ENCODE data around the gene GRIN2B. TPM values are rescaled to one million over a fixed set of nuclear protein-coding genes. Genes with fewer than 3 reads are reported as not detected.

GRIN2B gene
- total RNA-seq, 1 experiment from 2014 or later, result not detected

- POLR2A ChIA-PET (ENCODE audit: low non-redundant PET), result no interaction called here
- H3K4me3 ChIP-seq (ENCODE audit: low read depth, low read length, poor library complexity, severe bottlenecking), result no peak overlapping the region
- intact Hi-C loops (cut with micrococcal nuclease; ENCODE audit: unreplicated experiment), result no loop called here
- no peaks in the 10 kb centered on the region for H3K36me3 ChIP-seq (ENCODE audit: insufficient read depth, low read length, poor library complexity, severe bottlenecking)
- H3K9me3 ChIP-seq (ENCODE audit: low read depth, low read length, poor library complexity, severe bottlenecking), result no peaks in the 10 kb centered on the region
- CTCF ChIA-PET, result no interaction called here
- peaks cover 10% of the 10 kb centered on the region for H3K4me1 ChIP-seq (ENCODE audit: insufficient read depth, low read length, poor library complexity, severe bottlenecking)
- no peak overlapping the region for H3K27ac ChIP-seq (ENCODE audit: low read depth, low read length, poor library complexity, severe bottlenecking)
- TF ChIP-seq CTCF (conservative IDR thresholded peaks at IDR 0.05; ENCODE audit: low read depth, low read length), result no peak
- no peak for TF ChIP-seq EZH2 (IDR thresholded peaks at IDR 0.05; ENCODE audit: borderline replicate concordance, low read depth, low read length, poor library complexity, severe bottlenecking)
- no peak for DNase-seq (ENCODE audit: low spot score)
- H3K27me3 ChIP-seq (replicated peaks; ENCODE audit: insufficient read depth, low read depth, low read length, poor library complexity), result peaks cover 97% of the 10 kb centered on the region
- BruUV-seq (replicated peaks), result no TSS peak
Measured at GRCh38 chr12:13980538-13981295, 685 bp downstream of the GRIN2B start.

- no TSS peak for BruUV-seq (replicated peaks)
- Histone ChIP-seq H3K27ac (ENCODE audit: low read depth, low read length, poor library complexity, severe bottlenecking) (no peak overlapping the region), H3K4me1 (ENCODE audit: insufficient read depth, low read length, poor library complexity, severe bottlenecking) (peaks cover 10% of the 10 kb centered on the region), H3K9me3 (ENCODE audit: low read depth, low read length, poor library complexity, severe bottlenecking) (no peaks in the 10 kb centered on the region), H3K27me3 (replicated peaks; ENCODE audit: insufficient read depth, low read depth, low read length, poor library complexity) (peaks cover 96% of the 10 kb centered on the region), H3K36me3 (ENCODE audit: insufficient read depth, low read length, poor library complexity, severe bottlenecking) (no peaks in the 10 kb centered on the region), H3K4me3 (ENCODE audit: low read depth, low read length, poor library complexity, severe bottlenecking) (no peak overlapping the region)
- POLR2A ChIA-PET (ENCODE audit: low non-redundant PET), result no interaction called here
- DNase-seq (ENCODE audit: low spot score), result no peak
- no peak for TF ChIP-seq CTCF (conservative IDR thresholded peaks at IDR 0.05; ENCODE audit: low read depth, low read length)
- peak; percentile 31 for TF ChIP-seq EZH2 (IDR thresholded peaks at IDR 0.05; ENCODE audit: borderline replicate concordance, low read depth, low read length, poor library complexity, severe bottlenecking)
- CTCF ChIA-PET, result no interaction called here
- intact Hi-C loops (cut with micrococcal nuclease; ENCODE audit: unreplicated experiment), result no loop called here
Measured at GRCh38 chr12:13979772-13980378, 1.5 kb downstream of the GRIN2B start.

- POLR2A ChIA-PET (ENCODE audit: low non-redundant PET), result no interaction called here
- H3K4me1 ChIP-seq (ENCODE audit: insufficient read depth, low read length, poor library complexity, severe bottlenecking), result peaks cover 10% of the 10 kb centered on the region
- H3K36me3 ChIP-seq (ENCODE audit: insufficient read depth, low read length, poor library complexity, severe bottlenecking), result no peaks in the 10 kb centered on the region
- TF ChIP-seq CTCF (conservative IDR thresholded peaks at IDR 0.05; ENCODE audit: low read depth, low read length), result no peak
- no peak for TF ChIP-seq EZH2 (IDR thresholded peaks at IDR 0.05; ENCODE audit: borderline replicate concordance, low read depth, low read length, poor library complexity, severe bottlenecking)
- peaks cover 98% of the 10 kb centered on the region for H3K27me3 ChIP-seq (replicated peaks; ENCODE audit: insufficient read depth, low read depth, low read length, poor library complexity)
- no peak overlapping the region for H3K27ac ChIP-seq (ENCODE audit: low read depth, low read length, poor library complexity, severe bottlenecking)
- DNase-seq (ENCODE audit: low spot score), result no peak
- no peaks in the 10 kb centered on the region for H3K9me3 ChIP-seq (ENCODE audit: low read depth, low read length, poor library complexity, severe bottlenecking)
- no TSS peak for BruUV-seq (replicated peaks)
- H3K4me3 ChIP-seq (ENCODE audit: low read depth, low read length, poor library complexity, severe bottlenecking), result no peak overlapping the region
- intact Hi-C loops (cut with micrococcal nuclease; ENCODE audit: unreplicated experiment), result no loop called here
- CTCF ChIA-PET, result no interaction called here
Measured at GRCh38 chr12:13978876-13979275, 2.5 kb downstream of the GRIN2B start.

Data from A673 (cell line).